Natural killer cell (primary cell): ENCODE measurements around the gene CYP19A1. TPM values are rescaled to one million over a fixed set of nuclear protein-coding genes. Genes with fewer than 3 reads are reported as not detected.

Experiments used
- ATAC-seq, 3 donors: fragments of 150-1000 bp in 2 of 3; fragments of 200-7000 bp in 1 of 3; cut with Tn5 transposase; 1 replicate in 1 of 3; 2 replicates in 2 of 3; pipeline ENCODE4 v1.10.0; 2021; ENCODE audit warnings: mild to moderate bottlenecking in 2 of 3, moderate library complexity in 2 of 3
- DNase-seq, 2 donors: peaks; one replicate each; pipeline versions ENCODE4 v3.0.0 to v3.0.0-alpha.2; 2013 to 2021; ENCODE audit warnings: mixed read lengths in 1 of 2
- H3K27ac ChIP-seq: one replicate; pipeline ENCODE4 v1.5.1; 2013; ENCODE audit warnings: mild to moderate bottlenecking, low read length
- H3K27me3 ChIP-seq: one replicate; pipeline ENCODE4 v1.6.1; 2013; ENCODE audit warnings: low read length; ENCODE audit not compliant: control insufficient read depth, insufficient read depth
- H3K36me3 ChIP-seq: one replicate; pipeline ENCODE4 v1.6.1; 2013; ENCODE audit warnings: low read length; ENCODE audit not compliant: control insufficient read depth, insufficient read depth
- H3K4me1 ChIP-seq: one replicate; pipeline ENCODE4 v1.6.1; 2013; ENCODE audit warnings: low read length; ENCODE audit not compliant: control insufficient read depth, insufficient read depth
- H3K4me3 ChIP-seq: one replicate; pipeline ENCODE4 v1.5.1; 2013; ENCODE audit warnings: low read length
- H3K9me3 ChIP-seq: one replicate; pipeline ENCODE4 v1.6.1; 2013; ENCODE audit warnings: low read length; ENCODE audit not compliant: control insufficient read depth, insufficient read depth
- H3K27ac Mint-ChIP-seq, 2 donors: one replicate each; pipeline ENCODE4 v1.8.0; 2022; ENCODE audit warnings: mild to moderate bottlenecking in 2 of 2, mixed read lengths in 2 of 2, moderate library complexity in 1 of 2
- H3K27me3 Mint-ChIP-seq, 2 donors: one replicate each; pipeline ENCODE4 v1.8.0; 2022; ENCODE audit warnings: low read depth in 2 of 2, mixed read lengths in 2 of 2
- H3K36me3 Mint-ChIP-seq: one replicate; pipeline ENCODE4 v1.8.0; 2022; ENCODE audit warnings: mixed read lengths
- H3K4me1 Mint-ChIP-seq, 2 donors: one replicate each; pipeline ENCODE4 v1.8.0; 2022; ENCODE audit warnings: mixed read lengths in 2 of 2
- H3K4me3 Mint-ChIP-seq: one replicate; pipeline ENCODE4 v1.8.0; 2022; ENCODE audit warnings: mild to moderate bottlenecking, moderate library complexity, mixed read lengths
- H3K9me3 Mint-ChIP-seq, 2 donors: one replicate each; pipeline ENCODE4 v1.8.0; 2022; ENCODE audit warnings: mixed read lengths in 2 of 2
- CTCF ChIP-seq: fragments of 200-600 bp; IDR thresholded peaks from one replicate; pipeline ENCODE4 v1.8.0; 2022; ENCODE audit warnings: antibody characterized with exemption
- WGBS: methylation state at CpG from one replicate; pipeline ENCODE4 v1.1.7; 2013; ENCODE audit warnings: missing lambda C conversion rate; ENCODE audit not compliant: insufficient coverage; 5-methylcytosine and 5-hydroxymethylcytosine counted together
- intact Hi-C: fragments of 100-400 bp; cut with micrococcal nuclease; formaldehyde crosslinking; loops from one replicate; pipeline ENCODE4 v1.14.2; 2022
- total RNA-seq, 4 donors: library from RNA; stranded (reverse); fragments of 120-200 nt in 1 of 4; gene quantifications; one replicate each; pipeline versions ENCODE4 v1.2.3 to v1.2.4, GENCODE V29; 2013 to 2022

CYP19A1 gene
- total RNA-seq, 3 donors from 2014 or later (not counting 1 experiment from before 2014, with no cell fraction given), result not detected

- Histone ChIP-seq H3K36me3 (no peaks in the 10 kb centered on the region), H3K9me3 (no peaks in the 10 kb centered on the region), H3K27me3 (no peaks in the 10 kb centered on the region), H3K27ac (no peak overlapping the region), H3K4me1 (peaks cover 4% of the 10 kb centered on the region), H3K4me3 (no peak overlapping the region)
- DNase-seq (peak; percentile 60 to 67), ATAC-seq (peak; percentile 55 to 86 (median 78))
- intact Hi-C loops, result no loop called here
- TF ChIP-seq CTCF, result peak; percentile 87
- 33% methylated on average over 13 of the region's 14 CpGs for WGBS
- Mint-ChIP-seq H3K4me1 (no peaks in the 10 kb centered on the region), H3K27me3 (peaks cover 17 to 26% of the 10 kb centered on the region in 2 donors), H3K36me3 (no peaks in the 10 kb centered on the region), H3K27ac (no peak overlapping the region), H3K4me3 (no peak overlapping the region), H3K9me3 (no peaks in the 10 kb centered on the region)
These were observed 145.7 kb downstream of the CYP19A1 start for GRCh38 chr15:51192521-51193280.

- Mint-ChIP-seq H3K4me3 (no peak overlapping the region), H3K27me3 (peaks cover 14 to 19% of the 10 kb centered on the region in 2 donors), H3K27ac (no peak overlapping the region), H3K9me3 (no peaks in the 10 kb centered on the region), H3K36me3 (no peaks in the 10 kb centered on the region), H3K4me1 (no peaks in the 10 kb centered on the region)
- no peaks in the 10 kb centered on the region for H3K9me3 ChIP-seq
- H3K4me1 ChIP-seq, result peaks cover 4% of the 10 kb centered on the region
- no peak for ATAC-seq
- no peak overlapping the region for H3K27ac ChIP-seq
- 96% methylated on average over 6 of the region's 9 CpGs for WGBS
- TF ChIP-seq CTCF, result no peak
- no peaks in the 10 kb centered on the region for H3K36me3 ChIP-seq
- no peaks in the 10 kb centered on the region for H3K27me3 ChIP-seq
- no peak overlapping the region for H3K4me3 ChIP-seq
- intact Hi-C loops, result no loop called here
- DNase-seq, result no peak
These were observed 146.6 kb downstream of the CYP19A1 start for GRCh38 chr15:51191766-51192165.

GRCh38 chr15:51191072-51191670, 147.2 kb downstream of the CYP19A1 start:
- no peaks in the 10 kb centered on the region for H3K36me3 ChIP-seq
- Mint-ChIP-seq H3K27ac (no peak overlapping the region), H3K9me3 (no peaks in the 10 kb centered on the region), H3K27me3 (peaks cover 14 to 16% of the 10 kb centered on the region in 2 donors), H3K4me1 (no peaks in the 10 kb centered on the region), H3K36me3 (no peaks in the 10 kb centered on the region), H3K4me3 (no peak overlapping the region)
- no peak for TF ChIP-seq CTCF
- H3K27me3 ChIP-seq, result no peaks in the 10 kb centered on the region
- DNase-seq (no peak), ATAC-seq (no peak)
- intact Hi-C loops, result no loop called here
- WGBS, result 97% methylated on average over 7 of the region's 7 CpGs
- peaks cover 4% of the 10 kb centered on the region for H3K4me1 ChIP-seq
- no peak overlapping the region for H3K27ac ChIP-seq
- H3K4me3 ChIP-seq, result no peak overlapping the region
- no peaks in the 10 kb centered on the region for H3K9me3 ChIP-seq
